ENCODE results near the gene PPP4C. TPM values are rescaled to one million over a fixed set of nuclear protein-coding genes. Genes with fewer than 3 reads are reported as not detected.
A peak's percentile ranks its signal among the peaks of the same experiment; 100 is the strongest.
"Not testable (repeated sequence)": the region's sequence is repeated elsewhere in the genome, so short reads cannot be mapped to it uniquely, and the experiment has no call there.

Gene PPP4C
- total RNA-seq, 1 experiment from 2014 or later: 101 TPM

- DNase-seq (ENCODE audit: low read depth): peak; percentile 85
These were observed 20.5 kb downstream of the PPP4C start, which contains the start of gene YPEL3 for GRCh38 chr16:30096105-30096861. Gene YPEL3 (minus strand): TSS chr16:30096213. CDS start chr16:30095482, 731 bp downstream.

GRCh38 chr16:30096862-30097563 is 21.2 kb downstream of the PPP4C start:
- DNase-seq (ENCODE audit: low read depth): no peak

GRCh38 chr16:30104090-30104489 is 28.3 kb downstream of the PPP4C start:
- DNase-seq (ENCODE audit: low read depth): no peak

DNA sequence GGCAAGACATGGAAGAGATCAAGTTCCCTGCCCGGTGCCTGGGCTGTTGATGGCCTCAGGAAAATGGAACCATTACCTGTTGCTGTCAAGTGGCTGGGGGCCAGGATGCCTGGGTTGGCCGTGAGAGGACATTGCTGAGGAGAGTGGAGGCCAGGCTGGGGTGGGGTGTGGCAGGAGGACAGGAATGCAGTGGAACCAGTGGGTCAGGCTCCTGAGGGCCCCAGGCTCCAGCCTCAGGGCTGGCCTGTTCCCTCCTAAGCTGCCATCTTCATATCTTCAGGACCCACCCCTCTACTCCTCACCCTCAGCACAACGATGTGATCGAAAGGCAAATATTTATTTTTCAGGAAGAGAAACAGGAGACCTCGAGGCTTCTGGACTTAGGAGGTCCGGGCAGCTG is 28.7 kb downstream of the PPP4C start:
- no peak for DNase-seq (ENCODE audit: low read depth)

DNA sequence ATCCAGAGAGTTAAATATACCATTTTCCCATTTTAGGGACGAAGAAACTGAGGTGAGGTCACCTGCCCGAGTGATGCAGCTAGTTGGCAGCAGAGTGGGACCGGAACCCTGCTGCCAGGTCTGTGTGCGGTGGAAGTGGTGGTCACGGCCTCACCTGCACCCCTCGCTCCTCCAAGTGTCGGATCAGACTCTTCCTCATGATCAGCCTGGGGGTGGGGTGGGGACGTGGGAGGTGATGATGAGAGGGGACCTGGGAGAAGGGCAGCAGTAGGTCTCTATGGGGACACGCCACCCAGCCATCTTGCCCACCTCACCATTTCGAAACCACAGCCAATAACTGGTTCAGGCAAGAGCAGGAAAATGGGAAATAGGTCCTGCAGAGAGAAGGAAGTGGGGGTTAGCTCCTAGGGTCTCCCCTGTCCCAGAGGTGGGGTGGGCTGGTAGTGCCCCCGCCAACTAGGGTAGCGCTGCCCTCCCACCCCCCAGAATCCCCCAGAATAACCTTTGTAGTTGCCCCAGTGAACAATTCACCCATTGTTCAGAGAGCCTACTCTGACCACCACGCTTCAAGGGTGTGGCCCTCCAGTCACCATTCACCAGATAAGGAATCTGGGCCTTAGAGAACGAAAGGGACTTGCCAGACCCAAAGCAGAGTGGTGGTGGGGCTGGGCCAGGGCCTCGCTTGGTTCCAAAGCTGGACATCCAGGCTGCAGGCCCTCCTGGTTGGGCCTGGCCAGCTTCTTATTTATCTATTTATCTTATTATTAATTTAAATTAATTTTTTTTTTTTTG is 32.5 kb downstream of the PPP4C start:
- DNase-seq (ENCODE audit: low read depth): no peak

- no peak for DNase-seq (ENCODE audit: low read depth)
These were observed 34.9 kb downstream of the PPP4C start for GRCh38 chr16:30110661-30111060.

- peak; percentile 32 for DNase-seq (ENCODE audit: low read depth)
These were observed 36.6 kb downstream of the PPP4C start for GRCh38 chr16:30112197-30113030.

DNA sequence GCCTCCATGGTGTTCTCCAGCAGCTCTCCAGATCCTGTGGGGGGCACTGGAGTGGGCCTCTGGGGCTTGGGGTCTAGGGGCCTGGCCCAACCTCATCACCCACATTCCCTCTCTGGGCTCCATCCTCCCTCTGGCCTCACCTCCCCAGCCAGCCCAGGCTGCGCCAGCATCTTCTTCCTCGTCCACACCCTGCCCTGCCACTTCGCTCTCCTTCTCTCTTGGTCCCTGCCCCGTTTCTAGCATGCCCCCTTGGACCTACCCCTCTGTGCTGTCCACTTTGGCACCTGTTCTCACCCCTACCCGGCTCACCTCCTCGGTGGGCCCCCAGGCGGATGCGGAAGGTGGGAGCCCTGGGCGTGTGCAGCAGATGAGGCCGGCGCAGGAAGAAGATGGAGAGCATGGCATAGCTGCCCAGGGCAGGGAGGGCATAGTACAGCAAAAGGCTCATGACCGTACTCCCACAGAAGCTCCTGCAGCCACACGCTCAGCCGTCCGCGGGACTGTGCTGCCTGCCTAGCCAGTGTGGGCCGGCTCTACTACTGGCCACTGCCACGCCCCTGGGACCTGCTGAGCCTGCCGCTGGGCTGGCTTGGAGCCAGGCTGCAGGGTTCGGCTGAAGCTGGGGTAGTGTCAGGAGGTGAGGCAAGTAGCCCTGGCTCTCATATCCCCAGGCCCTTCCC is 37.4 kb downstream of the PPP4C start, which contains the start of gene GDPD3:
TSS of gene GDPD3 (minus strand) at position 507 of the 680 bp plus-strand sequence. CDS start at position 448, 59 bp downstream.
- peak; percentile 10 for DNase-seq (ENCODE audit: low read depth)

- DNase-seq (ENCODE audit: low read depth): no peak
These were observed 38.0 kb downstream of the PPP4C start for GRCh38 chr16:30113711-30114333.

- DNase-seq (ENCODE audit: low read depth): no peak
These were observed 38.6 kb downstream of the PPP4C start for GRCh38 chr16:30114411-30114810.

GRCh38 chr16:30114833-30115232 is 39.0 kb downstream of the PPP4C start:
- DNase-seq (ENCODE audit: low read depth): not testable (repeated sequence)

- no peak for DNase-seq (ENCODE audit: low read depth)
These were observed 39.4 kb downstream of the PPP4C start for GRCh38 chr16:30115238-30115637.

DNA sequence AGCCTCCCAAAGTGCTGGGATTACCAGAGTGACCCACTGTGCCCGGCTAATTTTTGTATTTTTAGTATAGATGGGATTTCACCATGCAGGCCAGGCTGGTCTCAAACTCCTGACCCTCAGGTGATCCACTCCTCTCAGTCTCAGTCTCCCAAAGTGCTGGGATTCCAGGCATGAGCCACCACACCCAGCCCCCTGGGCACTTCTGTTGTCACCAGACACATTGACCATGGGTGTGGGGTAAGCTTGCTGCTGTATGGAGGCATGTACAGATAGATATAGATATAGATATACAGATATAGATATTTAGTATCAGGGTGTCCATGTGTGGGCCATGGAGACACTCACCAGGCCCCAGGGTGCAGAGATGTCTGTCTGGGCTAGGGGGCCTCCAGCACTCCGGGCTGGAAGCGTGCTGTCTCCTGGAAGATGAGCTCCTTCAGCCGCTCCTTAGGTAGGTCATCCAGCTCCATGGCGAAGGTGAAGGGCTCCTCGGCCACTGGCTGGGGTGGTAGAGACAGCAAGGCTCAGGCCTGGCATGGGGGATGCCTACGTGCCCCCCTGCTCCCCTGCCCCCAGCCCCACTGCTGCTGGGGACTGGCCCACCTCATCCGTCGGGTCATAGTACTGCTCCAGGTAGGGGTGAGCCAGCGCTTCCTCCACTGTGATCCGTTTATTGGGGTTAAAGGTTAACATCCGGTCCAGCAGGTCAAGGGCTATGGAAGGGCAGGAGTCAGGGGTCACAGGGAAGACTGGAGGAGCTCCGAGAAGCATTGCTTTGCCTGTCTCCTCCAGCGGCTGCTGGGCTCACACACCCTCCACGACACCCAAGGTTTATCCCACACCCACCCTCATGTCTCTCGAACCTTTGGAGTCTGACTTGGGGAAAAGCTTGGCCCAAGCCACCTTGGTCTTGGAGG is 40.8 kb downstream of the PPP4C start:
- no peak for DNase-seq (ENCODE audit: low read depth)

- DNase-seq (ENCODE audit: low read depth): no peak
These were observed 42.0 kb downstream of the PPP4C start for GRCh38 chr16:30117768-30118167.

- no peak for DNase-seq (ENCODE audit: low read depth)
These were observed 43.6 kb downstream of the PPP4C start for GRCh38 chr16:30119428-30119827.

GRCh38 chr16:30120340-30121105 is 44.7 kb downstream of the PPP4C start:
- DNase-seq (ENCODE audit: low read depth): no peak

DNA sequence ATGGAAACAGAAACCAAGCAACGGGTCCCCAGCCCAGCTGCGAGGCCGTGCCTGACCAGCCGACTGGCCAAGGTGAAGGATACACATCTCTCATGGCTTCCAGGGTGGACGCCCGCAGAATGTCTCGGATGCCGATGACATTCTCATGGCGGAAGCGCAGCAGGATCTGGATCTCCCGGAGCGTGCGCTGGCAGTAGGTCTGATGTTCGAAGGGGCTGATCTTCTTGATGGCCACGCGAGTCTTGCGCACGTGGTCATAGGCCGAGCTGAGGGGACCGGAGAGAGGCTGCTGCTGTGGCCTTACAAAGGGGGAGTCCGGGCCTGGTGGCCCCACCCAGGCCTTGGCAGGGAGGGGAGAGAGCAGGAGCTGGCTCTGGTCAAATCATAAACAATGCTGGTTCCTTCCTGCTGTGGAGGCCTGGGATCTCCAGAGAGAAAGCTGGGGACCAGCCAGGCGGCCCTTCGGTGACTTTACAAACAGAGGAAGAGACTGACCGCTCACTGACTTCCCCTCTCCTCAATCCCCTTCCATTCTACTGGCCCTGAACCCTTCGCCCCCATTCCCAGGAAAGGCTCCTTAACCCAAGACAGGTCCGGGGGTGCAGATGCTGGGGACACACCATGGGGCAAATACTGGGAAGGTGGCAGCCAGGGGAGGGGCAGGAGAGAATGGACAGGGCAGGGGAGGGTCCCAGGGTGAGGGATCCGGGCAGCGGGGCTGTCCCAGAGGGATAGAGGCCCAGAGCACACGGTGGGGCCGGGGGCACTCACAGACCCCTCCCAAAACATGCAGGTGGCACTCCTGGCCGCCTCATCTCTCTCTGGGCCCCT is 46.2 kb downstream of the PPP4C start:
- DNase-seq (ENCODE audit: low read depth): no peak

Data from RPMI7951 (cell line).